Endothelial cell of umbilical vein (primary cell): Measurements from ENCODE around the gene B4GALNT4. TPM values are rescaled to one million over a fixed set of nuclear protein-coding genes. Genes with fewer than 3 reads are reported as not detected.

Source experiments
- BruUV-seq: library from RNA; stranded (reverse); fragments of 400-500 nt; replicated peaks from 2 replicates; lab custom pipeline; 2021; lab: Mats Ljungman, UMichigan
- CTCF ChIA-PET: fragments of 300-600, 350-600 bp; sonication (Branson Sonifier 250); formaldehyde crosslinking; loops from one replicate; lab custom pipeline; 2021; ENCODE audit warnings: antibody characterized with exemption, inconsistent platforms; lab: Charles Lee
- POLR2A ChIA-PET: fragments of 300-600, 350-600 bp; sonication (Branson Sonifier 250); formaldehyde crosslinking; loops from one replicate; lab custom pipeline; 2021; ENCODE audit warnings: antibody characterized with exemption, inconsistent platforms; lab: Charles Lee
- DNase-seq: peaks from one replicate; pipeline ENCODE4 v3.0.0-alpha.2; 2011; ENCODE audit warnings: low read depth, low spot score
- FAIRE-seq: peaks from 2 replicates; lab custom pipeline; 2011; peaks lifted over from hg19 to GRCh38; lab: Jason Lieb, UNC
- H2AFZ ChIP-seq: 2 replicates; pipeline ENCODE4 v1.6.0; 2012; ENCODE audit warnings: low read depth, low read length, control low read depth, inconsistent platforms
- H3K27ac ChIP-seq: 2 replicates; pipeline ENCODE4 v1.5.1; 2011; ENCODE audit warnings: low read depth, mild to moderate bottlenecking, control low read depth, low read length, moderate library complexity; ENCODE audit not compliant: insufficient read depth
- H3K27me3 ChIP-seq, 2 experiments: 2 replicates each; pipeline versions ENCODE4 v1.6.0 to v1.6.1; 2011; ENCODE audit warnings: low read length in 2 of 2, mixed read lengths in 1 of 2; ENCODE audit not compliant: control insufficient read depth in 2 of 2, insufficient read depth in 2 of 2
- H3K36me3 ChIP-seq, 2 experiments: 2 replicates in 1 of 2; 3 replicates in 1 of 2; pipeline ENCODE4 v1.5.1; 2011; ENCODE audit warnings: low read length in 2 of 2, mild to moderate bottlenecking in 1 of 2, moderate library complexity in 1 of 2; ENCODE audit not compliant: control insufficient read depth in 2 of 2, insufficient read depth in 2 of 2; ENCODE audit errors: extremely low read depth in 1 of 2
- H3K4me1 ChIP-seq: 3 replicates; pipeline ENCODE4 v1.5.1; 2011; ENCODE audit warnings: mild to moderate bottlenecking, low read length; ENCODE audit not compliant: control insufficient read depth, insufficient read depth; ENCODE audit errors: extremely low read depth
- H3K4me2 ChIP-seq: 2 replicates; pipeline ENCODE4 v1.6.1; 2011; ENCODE audit warnings: low read length, control low read depth, mixed read lengths; ENCODE audit not compliant: insufficient read depth
- H3K4me3 ChIP-seq, 3 experiments: fragments of 200-600 bp in 1 of 3; sonication (generic), shearing (Covaris generic) in 1 of 3; replicated peaks in 1 of 3; 2 replicates each; pipeline ENCODE4 v1.5.1; 2011 to 2016; ENCODE audit warnings: control low read depth in 3 of 3, low read length in 3 of 3, mild to moderate bottlenecking in 2 of 3, inconsistent platforms in 1 of 3, low read depth in 1 of 3, moderate library complexity in 1 of 3; ENCODE audit not compliant: insufficient read depth in 1 of 3
- H3K79me2 ChIP-seq: 2 replicates; pipeline ENCODE4 v1.6.0; 2012; ENCODE audit warnings: low read length, inconsistent platforms; ENCODE audit not compliant: control insufficient read depth, insufficient read depth
- H3K9ac ChIP-seq: replicated peaks from 2 replicates; pipeline ENCODE3; 2011; ENCODE audit warnings: low read length, control low read depth; ENCODE audit not compliant: insufficient read depth; ENCODE audit errors: extremely low read depth
- H3K9me1 ChIP-seq: replicated peaks from 3 replicates; pipeline ENCODE4 v1.6.0; 2011; ENCODE audit warnings: mild to moderate bottlenecking, low read length; ENCODE audit not compliant: control insufficient read depth, insufficient read depth; ENCODE audit errors: extremely low read depth
- H3K9me3 ChIP-seq: replicated peaks from 2 replicates; pipeline ENCODE4 v1.5.1; 2012; ENCODE audit warnings: low read length, inconsistent platforms; ENCODE audit not compliant: control insufficient read depth, insufficient read depth
- H4K20me1 ChIP-seq: replicated peaks from 2 replicates; pipeline ENCODE3; 2011; ENCODE audit warnings: mild to moderate bottlenecking, low read length; ENCODE audit not compliant: control insufficient read depth, insufficient read depth; ENCODE audit errors: extremely low read depth
- EZH2 ChIP-seq: IDR thresholded peaks from 2 replicates; pipeline ENCODE4 v1.6.1; 2012; ENCODE audit warnings: borderline replicate concordance, low read depth, mild to moderate bottlenecking, moderate library complexity, low read length, inconsistent platforms; ENCODE audit not compliant: severe bottlenecking
- FOS ChIP-seq: IDR thresholded peaks from 2 replicates; pipeline ENCODE4 v1.6.1; 2011; ENCODE audit warnings: mild to moderate bottlenecking, low read length, moderate library complexity, borderline replicate concordance; ENCODE audit not compliant: insufficient read depth
- GATA2 ChIP-seq: IDR thresholded peaks from 2 replicates; pipeline ENCODE4 v1.7.0; 2011; ENCODE audit warnings: low read depth, mild to moderate bottlenecking, moderate library complexity, mixed read lengths, low read length; ENCODE audit not compliant: insufficient read length, insufficient read depth
- JUN ChIP-seq: IDR thresholded peaks from 2 replicates; pipeline ENCODE4 v1.6.1; 2011; ENCODE audit warnings: borderline replicate concordance, low read depth; ENCODE audit not compliant: insufficient read length, insufficient read depth
- MAX ChIP-seq: IDR thresholded peaks from 2 replicates; pipeline ENCODE4 v1.6.1; 2011; ENCODE audit not compliant: insufficient read depth, insufficient read length
- MYC ChIP-seq: IDR thresholded peaks from one replicate; pipeline ENCODE4 v1.6.1; 2011; ENCODE audit warnings: mild to moderate bottlenecking, low read depth, low read length
- POLR2A ChIP-seq: IDR thresholded peaks from 2 replicates; pipeline ENCODE4 v1.6.1; 2012; ENCODE audit warnings: low read depth, mild to moderate bottlenecking, control low read depth, low read length
- POLR2AphosphoS5 ChIP-seq: IDR thresholded peaks from 2 replicates; pipeline ENCODE4 v1.6.1; 2012; ENCODE audit warnings: low read depth, mild to moderate bottlenecking, control low read depth, low read length, moderate library complexity; ENCODE audit not compliant: insufficient read depth
- dilution Hi-C: fragments of 300-500 bp; cut with MboI; formaldehyde crosslinking; loops from one replicate; pipeline ENCODE4 v1.15.0; 2019; ENCODE audit warnings: low sequenced_read_pairs; ENCODE audit not compliant: extremely low pct_ligation_motif_present
- intact Hi-C: fragments of 100-400 bp; cut with micrococcal nuclease; formaldehyde crosslinking; loops from one replicate; pipeline ENCODE4 v1.10.0; 2022
- polyA plus RNA-seq, 4 experiments: library from polyadenylated mRNA; depleted of rRNA in 3 of 4; stranded (reverse) in 3 of 4; unstranded in 1 of 4; fragments of >200 nt; gene quantifications; 2 replicates each; pipeline versions ENCODE4 v1.2.1 to v1.2.3, GENCODE V29; 2011 to 2012; ENCODE audit warnings: missing spikeins in 1 of 4
- total RNA-seq: library from RNA; stranded (reverse); gene quantifications from 2 replicates; pipeline ENCODE4 v1.2.3, GENCODE V29; 2021
- TF ChIP-seq, protein P1 (sequence below), 2 donors: IDR thresholded peaks; 1 replicate in 1 of 2; 2 replicates in 1 of 2; pipeline ENCODE4 v1.5.1; 2011; ENCODE audit warnings: low read length in 2 of 2, mild to moderate bottlenecking in 2 of 2, moderate library complexity in 2 of 2, control low read depth in 1 of 2, inconsistent platforms in 1 of 2, low read depth in 1 of 2; ENCODE audit not compliant: insufficient read depth in 1 of 2; ENCODE audit errors: extremely low read depth in 1 of 2

Gene B4GALNT4
- total and polyA plus RNA-seq, 2 donors (not counting 3 experiments of a cell fraction or from before 2014, with no cell fraction given): 9.2 to 9.6 TPM

- Histone ChIP-seq H3K27ac (no peak overlapping the region), H3K9me1 (no peaks in the 10 kb centered on the region), H3K27me3 (peaks cover 4 to 7% of the 10 kb centered on the region in 2 experiments), H2AFZ (no peak overlapping the region), H3K4me3 (no peak overlapping the region), H3K79me2 (no peaks in the 10 kb centered on the region), H3K9me3 (no peaks in the 10 kb centered on the region), H3K36me3 (no peaks in the 10 kb centered on the region), H3K9ac (no peak overlapping the region), H4K20me1 (no peaks in the 10 kb centered on the region), H3K4me1 (no peaks in the 10 kb centered on the region), H3K4me2 (no peak overlapping the region)
- TF ChIP-seq GATA2: no peak
- no peak for TF ChIP-seq JUN
- TF ChIP-seq, protein P1, sequence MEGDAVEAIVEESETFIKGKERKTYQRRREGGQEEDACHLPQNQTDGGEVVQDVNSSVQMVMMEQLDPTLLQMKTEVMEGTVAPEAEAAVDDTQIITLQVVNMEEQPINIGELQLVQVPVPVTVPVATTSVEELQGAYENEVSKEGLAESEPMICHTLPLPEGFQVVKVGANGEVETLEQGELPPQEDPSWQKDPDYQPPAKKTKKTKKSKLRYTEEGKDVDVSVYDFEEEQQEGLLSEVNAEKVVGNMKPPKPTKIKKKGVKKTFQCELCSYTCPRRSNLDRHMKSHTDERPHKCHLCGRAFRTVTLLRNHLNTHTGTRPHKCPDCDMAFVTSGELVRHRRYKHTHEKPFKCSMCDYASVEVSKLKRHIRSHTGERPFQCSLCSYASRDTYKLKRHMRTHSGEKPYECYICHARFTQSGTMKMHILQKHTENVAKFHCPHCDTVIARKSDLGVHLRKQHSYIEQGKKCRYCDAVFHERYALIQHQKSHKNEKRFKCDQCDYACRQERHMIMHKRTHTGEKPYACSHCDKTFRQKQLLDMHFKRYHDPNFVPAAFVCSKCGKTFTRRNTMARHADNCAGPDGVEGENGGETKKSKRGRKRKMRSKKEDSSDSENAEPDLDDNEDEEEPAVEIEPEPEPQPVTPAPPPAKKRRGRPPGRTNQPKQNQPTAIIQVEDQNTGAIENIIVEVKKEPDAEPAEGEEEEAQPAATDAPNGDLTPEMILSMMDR (IDR thresholded peaks at IDR 0.05; ENCODE audit: extremely low read depth in 1 of 2, insufficient read depth in 1 of 2, low read depth in 1 of 2, low read length in 2 of 2): no peak
- TF ChIP-seq EZH2: no peak
- no peak for TF ChIP-seq POLR2A
- no peak for TF ChIP-seq POLR2AphosphoS5
- no peak for TF ChIP-seq FOS
- TF ChIP-seq MAX: no peak
- TF ChIP-seq MYC: no peak
- dilution Hi-C loops: no loop called here
- BruUV-seq: no TSS peak
- ChIA-PET POLR2A (no interaction called here), CTCF (no interaction called here)
- FAIRE-seq (no peak), DNase-seq (no peak)
- intact Hi-C loops: no loop called here
Observed at GRCh38 chr11:373716-374551, 4.6 kb downstream of the B4GALNT4 start.
